HepG2 (cell line): ENCODE measurements around the gene FEM1C. TPM values are rescaled to one million over a fixed set of nuclear protein-coding genes. Genes with fewer than 3 reads are reported as not detected.
A peak's percentile ranks its signal among the peaks of the same experiment; 100 is the strongest.

Experiments
- ATAC-seq: fragments of 200-7000 bp; cut with Tn5 transposase; 3 replicates; pipeline ENCODE4 v1.9.1; 2020; ENCODE audit warnings: mild to moderate bottlenecking, moderate library complexity
- BruUV-seq: library from RNA; stranded (reverse); fragments of 400-500 nt; replicated peaks from 2 replicates; lab custom pipeline; 2021; lab: Mats Ljungman, UMichigan
- CTCF ChIA-PET: fragments of 300-600 bp; formaldehyde crosslinking; extraction: SDS; loops from one replicate; lab custom pipeline; 2021; ENCODE audit warnings: low total read pairs, inconsistent platforms, low intra/inter-chr PET ratio; lab: Yijun Ruan, JAX
- POLR2A ChIA-PET: fragments of 350-600 bp; sonication (Branson Sonifier 250); formaldehyde crosslinking; loops from one replicate; lab custom pipeline; 2020; ENCODE audit warnings: antibody characterized with exemption, inconsistent platforms; lab: Yijun Ruan, JAX
- DNase-seq: peaks from one replicate; pipeline ENCODE4 v3.0.0-alpha.2; 2015; ENCODE audit warnings: low spot score
- FAIRE-seq: peaks from 3 replicates; lab custom pipeline; 2011; peaks lifted over from hg19 to GRCh38; lab: Jason Lieb, UNC
- H2AFZ ChIP-seq: one replicate; pipeline ENCODE4 v1.6.1; 2011; ENCODE audit warnings: low read length, inconsistent platforms
- H3K27ac ChIP-seq: fragments of 300-600 bp; 3 replicates; pipeline ENCODE4 v1.8.0; 2011; ENCODE audit warnings: mixed run types, mild to moderate bottlenecking, mixed read lengths, low read length, inconsistent platforms; ENCODE audit not compliant: insufficient read depth; ENCODE audit errors: extremely low read length
- H3K27me3 ChIP-seq, 2 experiments: fragments of 200-600 bp in 1 of 2; 2 replicates in 1 of 2; 3 replicates in 1 of 2; pipeline versions ENCODE4 v1.6.0 to v1.8.0; 2011; ENCODE audit warnings: low read length in 2 of 2, mild to moderate bottlenecking in 2 of 2, moderate library complexity in 2 of 2, inconsistent platforms in 1 of 2; ENCODE audit not compliant: insufficient read depth in 2 of 2, control insufficient read depth in 1 of 2
- H3K36me3 ChIP-seq, 2 experiments: fragments of 200-600 bp in 1 of 2; replicated peaks in 1 of 2; 2 replicates in 1 of 2; 3 replicates in 1 of 2; pipeline versions ENCODE4 v1.5.1 to v1.8.0; 2011; ENCODE audit warnings: low read length in 2 of 2, inconsistent platforms in 1 of 2; ENCODE audit not compliant: insufficient read depth in 2 of 2, control insufficient read depth in 1 of 2
- H3K4me1 ChIP-seq: 2 replicates; pipeline ENCODE4 v1.5.1; 2012; ENCODE audit warnings: low read length, inconsistent platforms; ENCODE audit not compliant: insufficient read depth
- H3K4me2 ChIP-seq: 2 replicates; pipeline ENCODE4 v1.6.0; 2011; ENCODE audit warnings: low read depth, low read length, inconsistent platforms
- H3K4me3 ChIP-seq, 3 experiments: fragments of 200-600 bp in 1 of 3; sonication (generic), shearing (Covaris generic) in 1 of 3; replicated peaks in 1 of 3; 2 replicates each; pipeline ENCODE4 v1.5.1; 2011 to 2016; ENCODE audit warnings: low read length in 3 of 3, inconsistent platforms in 2 of 3, low read depth in 2 of 3, mild to moderate bottlenecking in 2 of 3, control low read depth in 1 of 3, mixed read lengths in 1 of 3; ENCODE audit not compliant: insufficient read depth in 1 of 3
- H3K79me2 ChIP-seq: one replicate; pipeline ENCODE4 v1.6.1; 2011; ENCODE audit warnings: low read length, inconsistent platforms; ENCODE audit not compliant: insufficient read depth
- H3K9ac ChIP-seq: 2 replicates; pipeline ENCODE4 v1.6.0; 2011; ENCODE audit warnings: mild to moderate bottlenecking, low read depth, low read length, inconsistent platforms; ENCODE audit not compliant: insufficient read depth
- H3K9me3 ChIP-seq: 2 replicates; pipeline ENCODE4 v1.5.1; 2012; ENCODE audit warnings: mild to moderate bottlenecking, low read length
- H4K20me1 ChIP-seq: 2 replicates; pipeline ENCODE4 v1.6.0; 2011; ENCODE audit warnings: inconsistent platforms, mild to moderate bottlenecking, low read length, moderate library complexity; ENCODE audit not compliant: insufficient read depth
- CREBL2 ChIP-seq: sonication (generic); formaldehyde crosslinking; IDR thresholded peaks from 2 replicates; pipeline ENCODE4 v1.8.1; 2023; ENCODE audit warnings: missing genetic modification reagents, mild to moderate bottlenecking, borderline replicate concordance
- PBX2 ChIP-seq: IDR thresholded peaks from 2 replicates; pipeline ENCODE4 v1.6.1; 2016; ENCODE audit warnings: control low read depth
- PHF21A ChIP-seq: sonication (generic); formaldehyde crosslinking; IDR thresholded peaks from 2 replicates; pipeline ENCODE4 v1.5.0; 2020; ENCODE audit warnings: mild to moderate bottlenecking, missing genetic modification reagents
- SMC3 ChIP-seq: IDR thresholded peaks from 2 replicates; pipeline ENCODE4 v1.6.1; 2011; ENCODE audit warnings: low read length, improper control_type of control experiment
- STAG1 ChIP-seq: sonication (generic); formaldehyde crosslinking; IDR thresholded peaks from 2 replicates; pipeline ENCODE4 v1.4.0; 2020; ENCODE audit warnings: missing genetic modification reagents
- TBP ChIP-seq: sonication (generic); formaldehyde crosslinking; IDR thresholded peaks from 2 replicates; pipeline ENCODE4 v1.5.0; 2020; ENCODE audit warnings: missing genetic modification reagents
- TCF12 ChIP-seq, 2 experiments: fragments of 450-650 bp in 1 of 2; sonication (generic) in 1 of 2; formaldehyde crosslinking in 1 of 2; IDR thresholded peaks; 2 replicates each; pipeline versions ENCODE4 v1.6.1 to v1.8.0; 2017 to 2022; ENCODE audit warnings: antibody characterized with exemption in 1 of 2, mild to moderate bottlenecking in 1 of 2, missing genetic modification reagents in 1 of 2, moderate library complexity in 1 of 2
- XRCC5 ChIP-seq: fragments of 200-400 bp; formaldehyde crosslinking; optimal IDR thresholded peaks from 2 replicates; pipeline ENCODE3; 2017; ENCODE audit warnings: mild to moderate bottlenecking, low read length
- YY1 ChIP-seq: IDR thresholded peaks from 2 replicates; pipeline ENCODE4 v1.6.1; 2011; ENCODE audit warnings: low read length, low read depth, moderate library complexity, mild to moderate bottlenecking; ENCODE audit not compliant: insufficient read depth, insufficient replicate concordance
- ZNF253 ChIP-seq: sonication (generic); formaldehyde crosslinking; IDR thresholded peaks from 2 replicates; pipeline ENCODE4 v1.8.0; 2022; ENCODE audit warnings: mild to moderate bottlenecking, missing genetic modification reagents, borderline replicate concordance
- ZNF772 ChIP-seq: sonication (generic); formaldehyde crosslinking; IDR thresholded peaks from 2 replicates; pipeline ENCODE4 v1.5.0; 2020; ENCODE audit warnings: mild to moderate bottlenecking, missing genetic modification reagents
- WGBS: methylation state at CpG from one replicate; pipeline ENCODE4 v1.1.6; 2017; ENCODE audit warnings: low lambda C conversion rate; 5-methylcytosine and 5-hydroxymethylcytosine counted together
- in situ Hi-C: cut with HindIII; loops from 2 replicates; pipeline ENCODE4 v1.10.0; 2017; ENCODE audit warnings: low pct_unique_long_range_greater_than_20kb; ENCODE audit not compliant: extremely low pct_ligation_motif_present
- intact Hi-C: fragments of 100-400 bp; cut with micrococcal nuclease; formaldehyde crosslinking; loops from one replicate; pipeline ENCODE4 v1.10.0; 2022; ENCODE audit not compliant: unreplicated experiment
- polyA plus RNA-seq, 8 experiments: library from polyadenylated mRNA; depleted of rRNA in 3 of 8; stranded (reverse) in 7 of 8; unstranded in 1 of 8; fragments of >200 nt; fragmentation: Illumina TruSeq in 4 of 8; extraction: Trizol in 4 of 8; gene quantifications; 2 replicates each; pipeline versions ENCODE4 v1.2.1 to v1.2.3, GENCODE V29; 2011 to 2016; ENCODE audit warnings: low read depth in 4 of 8, missing spikeins in 1 of 8, mixed read lengths in 1 of 8; ENCODE audit not compliant: insufficient read depth in 1 of 8
- total RNA-seq, 5 experiments: library from RNA; depleted of rRNA; stranded (reverse); fragments of >200 nt; fragmentation: Illumina TruSeq; extraction: Trizol; gene quantifications; 2 replicates each; pipeline ENCODE4 v1.2.3, GENCODE V29; 2016; ENCODE audit warnings: low read depth in 1 of 5
- TF ChIP-seq, protein P1 (sequence below): sonication (generic); formaldehyde crosslinking; IDR thresholded peaks from 2 replicates; pipeline ENCODE4 v1.5.0; 2020; ENCODE audit warnings: mild to moderate bottlenecking, missing genetic modification reagents, moderate library complexity

The FEM1C gene
- total and polyA plus RNA-seq, 2 of the 13 experiments (the other 11 are each of a cell fraction or from before 2014, with no cell fraction given), result 5.5 to 8.3 TPM

DNA sequence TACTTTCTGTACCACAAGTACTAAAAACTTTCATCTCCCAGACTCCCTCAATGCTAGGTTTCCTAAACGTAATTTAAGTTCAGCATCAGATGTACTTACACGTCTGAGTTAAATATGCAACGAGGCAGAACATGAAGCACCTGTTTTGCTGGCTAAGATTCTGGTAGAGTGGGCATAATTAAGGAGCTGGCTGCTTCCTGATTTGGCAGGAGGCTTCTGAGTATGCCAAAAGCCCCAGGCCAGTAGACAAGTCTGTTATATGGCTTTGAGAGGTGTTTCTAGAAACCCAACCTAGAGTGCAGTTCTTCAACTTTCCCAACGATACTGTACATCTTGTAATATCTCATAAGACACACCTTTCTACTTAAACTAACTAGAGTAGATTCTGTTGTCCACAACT, 44.1 kb upstream of the FEM1C start (continued):
- TF ChIP-seq PBX2 (CRISPR knock-in tag), result no peak
- TF ChIP-seq TBP (CRISPR knock-in tag), result no peak
- no peak for TF ChIP-seq CREBL2 (CRISPR knock-in tag)
- no peak for TF ChIP-seq PHF21A

DNA sequence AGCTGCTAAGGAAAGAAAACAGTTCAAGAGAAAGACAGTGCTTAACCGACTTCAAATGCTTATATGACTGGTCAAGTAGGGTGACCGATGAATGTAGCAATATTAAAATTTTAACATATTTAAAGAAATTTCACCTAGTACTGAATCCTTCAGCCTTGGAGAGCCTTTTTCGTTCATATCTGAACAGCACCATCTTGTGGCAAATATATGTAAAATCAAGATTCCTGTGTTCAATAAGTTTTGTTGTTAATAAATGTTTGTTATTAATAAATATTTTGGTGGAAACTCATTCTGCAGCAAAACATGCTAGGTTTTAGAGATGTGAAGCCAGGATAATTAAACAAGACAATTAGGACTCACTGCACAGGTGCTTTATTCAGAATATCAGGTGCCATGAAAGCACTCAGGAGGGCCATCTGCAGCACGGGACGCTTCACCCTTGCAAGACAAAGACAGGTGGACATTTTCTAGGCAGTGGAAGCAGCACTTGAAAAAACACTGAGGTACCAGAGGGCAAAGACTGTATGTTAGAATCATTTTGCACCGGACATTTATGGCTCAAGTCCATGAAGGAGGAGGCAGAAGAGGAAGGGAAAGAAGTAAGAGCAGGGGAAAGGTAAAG, 42.1 kb upstream of the FEM1C start:
- H3K4me1 ChIP-seq, result no peaks in the 10 kb centered on the region
- in situ Hi-C loops, result loop anchor here (5.0 kb wide), 2 partner anchors 39 to 274 kb away; no protein-coding TSS in a partner anchor
- TF ChIP-seq SMC3 (peak; percentile 36; the same call in 1 of the 2 replicates), ZNF772 (no peak), TCF12 (IDR thresholded peaks at IDR 0.05) (no peak), TCF12 (CRISPR knock-in tag; IDR thresholded peaks at IDR 0.05) (no peak), STAG1 (CRISPR knock-in tag) (peak; percentile 58), YY1 (no peak), ZNF253 (CRISPR knock-in tag) (no peak), XRCC5 (no peak)
- TF ChIP-seq, protein P1, sequence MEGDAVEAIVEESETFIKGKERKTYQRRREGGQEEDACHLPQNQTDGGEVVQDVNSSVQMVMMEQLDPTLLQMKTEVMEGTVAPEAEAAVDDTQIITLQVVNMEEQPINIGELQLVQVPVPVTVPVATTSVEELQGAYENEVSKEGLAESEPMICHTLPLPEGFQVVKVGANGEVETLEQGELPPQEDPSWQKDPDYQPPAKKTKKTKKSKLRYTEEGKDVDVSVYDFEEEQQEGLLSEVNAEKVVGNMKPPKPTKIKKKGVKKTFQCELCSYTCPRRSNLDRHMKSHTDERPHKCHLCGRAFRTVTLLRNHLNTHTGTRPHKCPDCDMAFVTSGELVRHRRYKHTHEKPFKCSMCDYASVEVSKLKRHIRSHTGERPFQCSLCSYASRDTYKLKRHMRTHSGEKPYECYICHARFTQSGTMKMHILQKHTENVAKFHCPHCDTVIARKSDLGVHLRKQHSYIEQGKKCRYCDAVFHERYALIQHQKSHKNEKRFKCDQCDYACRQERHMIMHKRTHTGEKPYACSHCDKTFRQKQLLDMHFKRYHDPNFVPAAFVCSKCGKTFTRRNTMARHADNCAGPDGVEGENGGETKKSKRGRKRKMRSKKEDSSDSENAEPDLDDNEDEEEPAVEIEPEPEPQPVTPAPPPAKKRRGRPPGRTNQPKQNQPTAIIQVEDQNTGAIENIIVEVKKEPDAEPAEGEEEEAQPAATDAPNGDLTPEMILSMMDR (CRISPR knock-in tag), result peak; percentile 52
- TF ChIP-seq, all 625 proteins: peak for 3
- no TSS peak for BruUV-seq
- POLR2A ChIA-PET, result no interaction called here
- CTCF ChIA-PET, result interaction anchor here (0.7 to 1.9 kb wide), 4 partner anchors 38 to 489 kb away, joined by 3 to 19 read pairs (median 5); no protein-coding TSS in a partner anchor
- Histone ChIP-seq H3K27me3 (no peaks in the 10 kb centered on the region), H3K4me2 (no peak overlapping the region), H3K9me3 (no peaks in the 10 kb centered on the region), H2AFZ (no peak overlapping the region), H3K9ac (no peak overlapping the region), H3K4me3 (no peak overlapping the region), H3K36me3 (no peaks in the 10 kb centered on the region), H3K27ac (no peak overlapping the region), H3K79me2 (no peaks in the 10 kb centered on the region), H4K20me1 (no peaks in the 10 kb centered on the region)
- intact Hi-C loops, result loop anchor here (1.0 to 5.0 kb wide), 4 partner anchors 37 to 489 kb away; no protein-coding TSS in a partner anchor
- no peak for ATAC-seq
- FAIRE-seq, result no peak
- WGBS, result 28% methylated on average over 6 of the region's 6 CpGs
- peak; percentile 4 for DNase-seq
